ENCODE data around the gene DEGS2. TPM values are rescaled to one million over a fixed set of nuclear protein-coding genes. Genes with fewer than 3 reads are reported as not detected.
"Not testable (repeated sequence)": the region's sequence is repeated elsewhere in the genome, so short reads cannot be mapped to it uniquely, and the experiment has no call there.

DEGS2 gene
- polyA plus RNA-seq (2013) = 4.2 and 4.6 TPM in 2 replicates

GRCh38 chr14:100159094-100159864 is at the start of gene DEGS2:
TSS of gene DEGS2 (minus strand) at chr14:100159645. CDS start at chr14:100159587, 58 bp downstream.
- no CpG with 5 or more reads among the region's 94 CpGs for WGBS (ENCODE audit: extremely low coverage, insufficient coverage, insufficient read length)
- no peak within 1 kb of the TSS for H3K23ac ChIP-seq (ENCODE audit: low read length)
- H3K4ac ChIP-seq (ENCODE audit: low read depth, low read length) = no peak within 1 kb of the TSS

GRCh38 chr14:100208136-100208535 is 48.7 kb upstream of the DEGS2 start:
- not testable (repeated sequence) for H3K23ac ChIP-seq (ENCODE audit: low read length); H2AFZ ChIP-seq (ENCODE audit: insufficient read depth, low read length, poor library complexity); H3K18ac ChIP-seq (ENCODE audit: low read length); H3K79me2 ChIP-seq (ENCODE audit: control insufficient read depth, insufficient read depth, low read length, poor library complexity); H3K4ac ChIP-seq (ENCODE audit: low read depth, low read length); H3K9ac ChIP-seq (ENCODE audit: low read length); H3K4me2 ChIP-seq (ENCODE audit: low read length); H3K4me1 ChIP-seq (ENCODE audit: control insufficient read depth in 1 of 2, insufficient read depth in 2 of 2, low read length in 2 of 2); H3K4me3 ChIP-seq (ENCODE audit: low read depth, low read length); H4K12ac ChIP-seq (ENCODE audit: low read depth, low read length); H4K91ac ChIP-seq (ENCODE audit: low read depth, low read length); H2BK12ac ChIP-seq (ENCODE audit: low read length); H3K27ac ChIP-seq (ENCODE audit: low read depth, low read length); H3K14ac ChIP-seq (ENCODE audit: low read length); H3K79me1 ChIP-seq (ENCODE audit: low read length); H2BK5ac ChIP-seq (ENCODE audit: low read depth, low read length, poor library complexity); H2AK5ac ChIP-seq (ENCODE audit: low read length); H3K27me3 ChIP-seq (ENCODE audit: insufficient read depth, low read length); H2BK120ac ChIP-seq (ENCODE audit: insufficient read depth, low read length, poor library complexity); H3K36me3 ChIP-seq (ENCODE audit: control insufficient read depth in 1 of 2, insufficient read depth in 2 of 2, low read length in 2 of 2); H3K9me3 ChIP-seq (ENCODE audit: insufficient read depth, low read depth, low read length); H4K8ac ChIP-seq (ENCODE audit: low read depth, low read length); DNase-seq
- WGBS (ENCODE audit: extremely low coverage, insufficient coverage, insufficient read length) = no CpG with 5 or more reads among the region's 33 CpGs

More at GRCh38 chr14:100159094-100159864, at the start of gene DEGS2:
- peaks cover 30% of the 10 kb centered on the region for H3K27me3 ChIP-seq (ENCODE audit: insufficient read depth, low read length)
- no peak within 1 kb of the TSS for H3K14ac ChIP-seq (ENCODE audit: low read length)
- H2BK120ac ChIP-seq (ENCODE audit: insufficient read depth, low read length, poor library complexity) = no peak within 1 kb of the TSS
- no peaks in the 10 kb centered on the region for H3K79me2 ChIP-seq (ENCODE audit: control insufficient read depth, insufficient read depth, low read length, poor library complexity)
- H2BK5ac ChIP-seq (ENCODE audit: low read depth, low read length, poor library complexity) = no peak within 1 kb of the TSS
- no peaks in the 10 kb centered on the region for H3K36me3 ChIP-seq (ENCODE audit: control insufficient read depth in 1 of 2, insufficient read depth in 2 of 2, low read length in 2 of 2)
- no peak within 1 kb of the TSS for H4K91ac ChIP-seq (ENCODE audit: low read depth, low read length)
- peak within 1 kb of the TSS; percentile 68 for H3K4me2 ChIP-seq (ENCODE audit: low read length)
- H2AFZ ChIP-seq (ENCODE audit: insufficient read depth, low read length, poor library complexity) = no peak within 1 kb of the TSS
- no peak within 1 kb of the TSS for H4K12ac ChIP-seq (ENCODE audit: low read depth, low read length)
- H3K9me3 ChIP-seq (ENCODE audit: insufficient read depth, low read depth, low read length) = peaks cover 17% of the 10 kb centered on the region
- no peak within 1 kb of the TSS for H3K27ac ChIP-seq (ENCODE audit: low read depth, low read length)
- peak; percentile 45 to 67 for DNase-seq
- no peak within 1 kb of the TSS for H2BK12ac ChIP-seq (ENCODE audit: low read length)
- no peaks in the 10 kb centered on the region for H3K79me1 ChIP-seq (ENCODE audit: low read length)
- peak within 1 kb of the TSS; percentile 50 for H3K4me3 ChIP-seq (ENCODE audit: low read depth, low read length)
- H4K8ac ChIP-seq (ENCODE audit: low read depth, low read length) = no peak within 1 kb of the TSS
- no peak within 1 kb of the TSS for H3K9ac ChIP-seq (ENCODE audit: low read length)
- H2AK5ac ChIP-seq (ENCODE audit: low read length) = no peak within 1 kb of the TSS
- H3K4me1 ChIP-seq (ENCODE audit: control insufficient read depth in 1 of 2, insufficient read depth in 2 of 2, low read length in 2 of 2) = peaks cover 3 to 7% of the 10 kb centered on the region in 2 experiments
- H3K18ac ChIP-seq (ENCODE audit: low read length) = no peak within 1 kb of the TSS

- H3K79me2 ChIP-seq (ENCODE audit: control insufficient read depth, insufficient read depth, low read length, poor library complexity); H3K4ac ChIP-seq (ENCODE audit: low read depth, low read length); H3K18ac ChIP-seq (ENCODE audit: low read length); H2BK5ac ChIP-seq (ENCODE audit: low read depth, low read length, poor library complexity); H3K23ac ChIP-seq (ENCODE audit: low read length); H2AK5ac ChIP-seq (ENCODE audit: low read length); H3K79me1 ChIP-seq (ENCODE audit: low read length); H4K12ac ChIP-seq (ENCODE audit: low read depth, low read length); H4K8ac ChIP-seq (ENCODE audit: low read depth, low read length); H3K14ac ChIP-seq (ENCODE audit: low read length); H3K27ac ChIP-seq (ENCODE audit: low read depth, low read length); H3K4me1 ChIP-seq (ENCODE audit: control insufficient read depth in 1 of 2, insufficient read depth in 2 of 2, low read length in 2 of 2); H2BK12ac ChIP-seq (ENCODE audit: low read length); H3K36me3 ChIP-seq (ENCODE audit: control insufficient read depth in 1 of 2, insufficient read depth in 2 of 2, low read length in 2 of 2); H3K4me3 ChIP-seq (ENCODE audit: low read depth, low read length); H3K9ac ChIP-seq (ENCODE audit: low read length); H3K27me3 ChIP-seq (ENCODE audit: insufficient read depth, low read length); H4K91ac ChIP-seq (ENCODE audit: low read depth, low read length); H2AFZ ChIP-seq (ENCODE audit: insufficient read depth, low read length, poor library complexity); DNase-seq; H3K4me2 ChIP-seq (ENCODE audit: low read length); H3K9me3 ChIP-seq (ENCODE audit: insufficient read depth, low read depth, low read length): not testable (repeated sequence)
- peak overlapping the region; percentile 34 for H2BK120ac ChIP-seq (ENCODE audit: insufficient read depth, low read length, poor library complexity)
- no CpG with 5 or more reads among the region's 10 CpGs for WGBS (ENCODE audit: extremely low coverage, insufficient coverage, insufficient read length)
These were observed 48.1 kb upstream of the DEGS2 start for GRCh38 chr14:100207588-100207987.

- not testable (repeated sequence) for H3K79me1 ChIP-seq (ENCODE audit: low read length); H2BK5ac ChIP-seq (ENCODE audit: low read depth, low read length, poor library complexity); H3K14ac ChIP-seq (ENCODE audit: low read length); H2AFZ ChIP-seq (ENCODE audit: insufficient read depth, low read length, poor library complexity); H2AK5ac ChIP-seq (ENCODE audit: low read length); H3K4me1 ChIP-seq (ENCODE audit: control insufficient read depth in 1 of 2, insufficient read depth in 2 of 2, low read length in 2 of 2); H3K79me2 ChIP-seq (ENCODE audit: control insufficient read depth, insufficient read depth, low read length, poor library complexity); H2BK120ac ChIP-seq (ENCODE audit: insufficient read depth, low read length, poor library complexity); H3K9ac ChIP-seq (ENCODE audit: low read length); H4K91ac ChIP-seq (ENCODE audit: low read depth, low read length); H3K27me3 ChIP-seq (ENCODE audit: insufficient read depth, low read length); H4K8ac ChIP-seq (ENCODE audit: low read depth, low read length); H3K4ac ChIP-seq (ENCODE audit: low read depth, low read length); H3K4me2 ChIP-seq (ENCODE audit: low read length); DNase-seq; H3K18ac ChIP-seq (ENCODE audit: low read length); H3K4me3 ChIP-seq (ENCODE audit: low read depth, low read length); H3K36me3 ChIP-seq (ENCODE audit: control insufficient read depth in 1 of 2, insufficient read depth in 2 of 2, low read length in 2 of 2); H3K23ac ChIP-seq (ENCODE audit: low read length); H4K12ac ChIP-seq (ENCODE audit: low read depth, low read length); H3K9me3 ChIP-seq (ENCODE audit: insufficient read depth, low read depth, low read length); H2BK12ac ChIP-seq (ENCODE audit: low read length)
- no CpG with 5 or more reads among the region's 7 CpGs for WGBS (ENCODE audit: extremely low coverage, insufficient coverage, insufficient read length)
- peak overlapping the region; percentile 14 for H3K27ac ChIP-seq (ENCODE audit: low read depth, low read length)
These were observed 45.4 kb upstream of the DEGS2 start for GRCh38 chr14:100204835-100205167.

Data from trophoblast cell (in vitro differentiated cells and primary cell).